H1 (cell line): Measurements from ENCODE around the gene IRGQ. TPM values are rescaled to one million over a fixed set of nuclear protein-coding genes. Genes with fewer than 3 reads are reported as not detected.
A peak's percentile ranks its signal among the peaks of the same experiment; 100 is the strongest.

Experiments
- CTCF ChIA-PET: fragments of 300-600 bp; sonication (Branson Sonifier 250); formaldehyde crosslinking; loops from one replicate; lab custom pipeline; 2021; ENCODE audit not compliant: partially characterized antibody; lab: Charles Lee
- POLR2A ChIA-PET: fragments of 300-600 bp; sonication (Branson Sonifier 250); formaldehyde crosslinking; loops from one replicate; lab custom pipeline; 2021; ENCODE audit warnings: inconsistent platforms; ENCODE audit not compliant: partially characterized antibody; lab: Charles Lee
- DNase-seq, 2 experiments: peaks; one replicate each; pipeline versions ENCODE4 v3.0.0 to v3.0.0-alpha.2; 2010 to 2022; ENCODE audit warnings: low spot score in 2 of 2, low read depth in 1 of 2, mixed read lengths in 1 of 2
- FAIRE-seq: peaks from 2 replicates; lab custom pipeline; 2011; peaks lifted over from hg19 to GRCh38; lab: Jason Lieb, UNC
- H2AFZ ChIP-seq: 2 replicates; pipeline ENCODE4 v1.8.1; 2012; ENCODE audit warnings: low read length, inconsistent platforms
- H2AK5ac ChIP-seq: 2 replicates; pipeline ENCODE4 v1.6.1; 2013; ENCODE audit warnings: low read depth, low read length
- H2BK120ac ChIP-seq: replicated peaks from 2 replicates; pipeline ENCODE3; 2013; ENCODE audit warnings: low read depth, low read length, inconsistent platforms
- H2BK12ac ChIP-seq: 2 replicates; pipeline ENCODE4 v1.6.1; 2013; ENCODE audit warnings: low read depth, low read length
- H2BK15ac ChIP-seq: 2 replicates; pipeline ENCODE4 v1.6.1; 2013; ENCODE audit warnings: low read length
- H2BK20ac ChIP-seq: 2 replicates; pipeline ENCODE4 v1.6.1; 2013; ENCODE audit warnings: low read length
- H2BK5ac ChIP-seq: 2 replicates; pipeline ENCODE4 v1.6.1; 2013; ENCODE audit warnings: low read depth, low read length
- H3K14ac ChIP-seq: 2 replicates; pipeline ENCODE4 v1.6.1; 2013; ENCODE audit warnings: inconsistent platforms; ENCODE audit not compliant: insufficient read length
- H3K18ac ChIP-seq: 2 replicates; pipeline ENCODE4 v1.6.1; 2013; ENCODE audit warnings: low read length; ENCODE audit errors: extremely low read depth
- H3K23ac ChIP-seq: 2 replicates; pipeline ENCODE4 v1.6.1; 2013; ENCODE audit warnings: inconsistent platforms; ENCODE audit not compliant: insufficient read length
- H3K23me2 ChIP-seq: 2 replicates; pipeline ENCODE4 v1.6.1; 2013; ENCODE audit warnings: low read depth, low read length
- H3K27ac ChIP-seq: 2 replicates; pipeline ENCODE4 v1.6.1; 2011; ENCODE audit warnings: low read depth, low read length, inconsistent platforms
- H3K27me3 ChIP-seq, 4 experiments: replicated peaks in 1 of 4; 1 replicate in 1 of 4; 2 replicates in 3 of 4; pipeline versions ENCODE4 v1.6.1 to v1.8.1; 2011 to 2013; ENCODE audit warnings: low read length in 3 of 4, mild to moderate bottlenecking in 3 of 4, inconsistent platforms in 2 of 4, mixed read lengths in 2 of 4, moderate library complexity in 1 of 4; ENCODE audit not compliant: control insufficient read depth in 3 of 4, insufficient read depth in 3 of 4; ENCODE audit errors: extremely low read depth in 1 of 4
- H3K36me3 ChIP-seq, 4 experiments: 2 replicates each; pipeline versions ENCODE4 v1.6.1 to v1.8.1; 2011 to 2013; ENCODE audit warnings: mild to moderate bottlenecking in 4 of 4, low read length in 3 of 4, moderate library complexity in 2 of 4, control low read depth in 1 of 4, inconsistent platforms in 1 of 4; ENCODE audit not compliant: insufficient read depth in 4 of 4, control insufficient read depth in 2 of 4
- H3K4ac ChIP-seq: replicated peaks from 2 replicates; pipeline ENCODE3; 2013; ENCODE audit warnings: low read length, low read depth, mixed read lengths, inconsistent platforms; ENCODE audit not compliant: insufficient read length
- H3K4me1 ChIP-seq, 4 experiments: replicated peaks in 1 of 4; 1 replicate in 1 of 4; 2 replicates in 3 of 4; pipeline versions ENCODE4 v1.6.1 to v1.8.1; 2011 to 2013; ENCODE audit warnings: low read length in 3 of 4, inconsistent platforms in 2 of 4, mixed read lengths in 1 of 4; ENCODE audit not compliant: insufficient read depth in 4 of 4, control insufficient read depth in 3 of 4
- H3K4me2 ChIP-seq, 2 experiments: 2 replicates each; pipeline versions ENCODE4 v1.6.1 to v1.8.1; 2011 to 2013; ENCODE audit warnings: low read depth in 2 of 2, low read length in 2 of 2, control low read depth in 1 of 2, inconsistent platforms in 1 of 2, mild to moderate bottlenecking in 1 of 2; ENCODE audit not compliant: insufficient read depth in 1 of 2
- H3K4me3 ChIP-seq, 4 experiments: fragments of 200-600, 300-600 bp in 1 of 4; sonication (generic), shearing (Covaris generic), sonication (Bioruptor Twin) in 1 of 4; 2 replicates each; pipeline versions ENCODE4 v1.5.1 to v1.8.1; 2011 to 2016; ENCODE audit warnings: low read length in 4 of 4, low read depth in 3 of 4, control low read depth in 2 of 4, inconsistent platforms in 2 of 4, mild to moderate bottlenecking in 2 of 4, mixed read lengths in 1 of 4, moderate library complexity in 1 of 4; ENCODE audit not compliant: insufficient read depth in 2 of 4; ENCODE audit errors: extremely low read depth in 1 of 4
- H3K56ac ChIP-seq: replicated peaks from 2 replicates; pipeline ENCODE3; 2013; ENCODE audit warnings: low read depth, mild to moderate bottlenecking, mixed read lengths, low read length, inconsistent platforms; ENCODE audit not compliant: insufficient read length
- H3K79me1 ChIP-seq: 2 replicates; pipeline ENCODE4 v1.6.1; 2013; ENCODE audit warnings: low read depth, low read length, control low read depth
- H3K79me2 ChIP-seq, 2 experiments: 2 replicates each; pipeline versions ENCODE4 v1.6.1 to v1.8.1; 2012 to 2013; ENCODE audit warnings: low read length in 2 of 2, mild to moderate bottlenecking in 2 of 2, inconsistent platforms in 1 of 2; ENCODE audit not compliant: insufficient read depth in 2 of 2, control insufficient read depth in 1 of 2
- H3K9ac ChIP-seq, 4 experiments: replicated peaks in 1 of 4; 1 replicate in 1 of 4; 2 replicates in 3 of 4; pipeline versions ENCODE4 v1.6.1 to v1.8.1; 2011 to 2013; ENCODE audit warnings: low read depth in 3 of 4, low read length in 3 of 4, control low read depth in 2 of 4, mild to moderate bottlenecking in 2 of 4, moderate library complexity in 2 of 4, inconsistent platforms in 1 of 4; ENCODE audit errors: extremely low read depth in 1 of 4
- H3K9me3 ChIP-seq, 2 experiments: 2 replicates each; pipeline versions ENCODE4 v1.6.1 to v1.8.1; 2012 to 2013; ENCODE audit warnings: mild to moderate bottlenecking in 2 of 2, moderate library complexity in 2 of 2, control low read depth in 1 of 2, inconsistent platforms in 1 of 2, low read depth in 1 of 2, low read length in 1 of 2, mixed read lengths in 1 of 2; ENCODE audit not compliant: insufficient read depth in 2 of 2
- H4K20me1 ChIP-seq, 2 experiments: replicated peaks in 1 of 2; 2 replicates each; pipeline versions ENCODE3 to v1.8.1; 2011 to 2013; ENCODE audit warnings: inconsistent platforms in 2 of 2, low read length in 2 of 2, mild to moderate bottlenecking in 1 of 2; ENCODE audit not compliant: insufficient read depth in 2 of 2, control insufficient read depth in 1 of 2
- H4K5ac ChIP-seq: 2 replicates; pipeline ENCODE4 v1.6.1; 2013; ENCODE audit warnings: low read length, low read depth, mixed read lengths, inconsistent platforms; ENCODE audit not compliant: insufficient read length
- H4K8ac ChIP-seq: 2 replicates; pipeline ENCODE4 v1.8.0; 2013; ENCODE audit warnings: mild to moderate bottlenecking, moderate library complexity, low read length, inconsistent platforms; ENCODE audit not compliant: insufficient read depth; ENCODE audit errors: extremely low read depth
- H4K91ac ChIP-seq: replicated peaks from 2 replicates; pipeline ENCODE3; 2013; ENCODE audit warnings: low read length, mixed read lengths, inconsistent platforms; ENCODE audit not compliant: insufficient read length
- CREB1 ChIP-seq: IDR thresholded peaks from 2 replicates; pipeline ENCODE4 v1.6.1; 2012; ENCODE audit warnings: inconsistent platforms
- EGR1 ChIP-seq: IDR thresholded peaks from 2 replicates; pipeline ENCODE4 v1.6.1; 2011; ENCODE audit warnings: low read depth, low read length, borderline replicate concordance
- JUN ChIP-seq: IDR thresholded peaks from 2 replicates; pipeline ENCODE4 v1.6.1; 2011; ENCODE audit warnings: low read depth, mild to moderate bottlenecking, improper control_type of control experiment, low read length
- KDM5A ChIP-seq: fragments of 200-600 bp; IDR thresholded peaks from 2 replicates; pipeline ENCODE4 v1.7.1; 2012; ENCODE audit warnings: mild to moderate bottlenecking, low read length, inconsistent platforms, mixed read lengths
- RNF2 ChIP-seq: fragments of 200-900, 300-1000 bp; sonication (generic); IDR thresholded peaks from 2 replicates; pipeline ENCODE4 v1.7.1; 2016; ENCODE audit warnings: borderline replicate concordance, low read depth, mild to moderate bottlenecking, antibody characterized with exemption, low read length; ENCODE audit not compliant: poor library complexity, severe bottlenecking; ENCODE audit errors: missing control alignments
- SP1 ChIP-seq: IDR thresholded peaks from 2 replicates; pipeline ENCODE4 v1.6.1; 2011; ENCODE audit warnings: low read depth, low read length
- SP2 ChIP-seq: IDR thresholded peaks from 2 replicates; pipeline ENCODE4 v1.6.1; 2012; ENCODE audit warnings: mild to moderate bottlenecking, low read length, inconsistent platforms
- YY1 ChIP-seq: IDR thresholded peaks from 2 replicates; pipeline ENCODE4 v1.6.1; 2011; ENCODE audit warnings: low read depth, mild to moderate bottlenecking, low read length
- WGBS, 2 experiments: shearing (Covaris generic) in 1 of 2; methylation state at CpG; one replicate each; pipeline versions ENCODE4 v1.1.6 to v1.1.7; 2013 to 2015; ENCODE audit warnings: low lambda C conversion rate in 2 of 2, mixed read lengths in 2 of 2, inconsistent platforms in 1 of 2, low coverage in 1 of 2, missing lambda C conversion rate in 1 of 2; ENCODE audit not compliant: insufficient replicate concordance in 2 of 2, insufficient coverage in 1 of 2, insufficient read length in 1 of 2; ENCODE audit errors: extremely low coverage in 1 of 2, missing lambda C conversion rate in 1 of 2; 5-methylcytosine and 5-hydroxymethylcytosine counted together
- polyA plus RNA-seq, 7 experiments: library from polyadenylated mRNA; depleted of rRNA in 3 of 7; stranded (reverse) in 5 of 7; unstranded in 2 of 7; fragments of >200 nt in 5 of 7; fragments of 200-250 nt in 2 of 7; gene quantifications; 1 replicate in 5 of 7; 2 replicates in 1 of 7; 4 replicates in 1 of 7; pipeline versions ENCODE4 v1.2.1 to v1.2.3, GENCODE V29; 2011 to 2013; ENCODE audit warnings: missing spikeins in 2 of 7, mixed read lengths in 2 of 7
- total RNA-seq: library from RNA; stranded (reverse); fragmentation: NEBNext Ultra II Directional; extraction: Animal tissue kit (Norgen Biotek cat#: 25700); gene quantifications from 2 replicates; pipeline ENCODE4 v1.2.1, GENCODE V29; 2021
- TF ChIP-seq, protein P1 (sequence below): IDR thresholded peaks from 2 replicates; pipeline ENCODE4 v1.6.1; 2012; ENCODE audit warnings: low read length, inconsistent platforms

Gene IRGQ
- total and polyA plus RNA-seq, 2 of the 8 experiments (the other 6 are each of a cell fraction or from before 2014, with no cell fraction given), result 16.0 to 42.9 TPM

DNA sequence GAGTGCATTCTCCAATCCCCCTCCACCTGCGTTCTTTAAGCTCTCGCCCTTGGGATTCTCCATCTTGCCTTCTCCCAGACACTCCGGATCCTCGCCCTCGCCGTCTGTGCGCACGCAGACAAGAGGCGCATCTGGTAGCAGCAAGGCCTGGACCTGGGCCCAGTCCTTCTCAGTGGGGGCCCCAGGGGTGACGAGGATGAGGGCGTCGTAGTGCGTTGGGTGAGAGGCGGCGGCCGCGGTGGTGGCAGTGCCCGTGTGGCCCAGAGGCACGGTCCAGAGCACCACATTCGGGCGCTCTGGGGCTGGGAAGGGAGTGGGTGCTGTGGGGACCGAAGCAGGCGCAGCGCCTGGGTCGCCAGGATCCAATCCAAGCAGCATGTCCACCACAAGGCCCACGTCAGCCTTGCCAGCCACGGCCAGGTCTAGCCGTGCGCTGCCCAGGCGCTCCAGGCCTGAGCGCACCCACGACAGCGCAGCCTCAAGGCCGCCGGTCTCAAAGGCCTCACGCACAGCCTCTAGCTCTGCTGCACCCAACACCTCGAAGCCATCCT, 3.1 kb downstream of the IRGQ start:
- WGBS, 2 experiments, result 94% methylated on average over 33 of the region's 37 CpGs; no CpG with 5 or more reads in 1 of the 2 experiments

More for the DNA sequence above, 3.1 kb downstream of the IRGQ start:
- no peak for TF ChIP-seq EGR1
- TF ChIP-seq RNF2, result no peak
- TF ChIP-seq CREB1, result no peak
- TF ChIP-seq KDM5A, result no peak
- TF ChIP-seq SP1, result no peak
- TF ChIP-seq, protein P1, sequence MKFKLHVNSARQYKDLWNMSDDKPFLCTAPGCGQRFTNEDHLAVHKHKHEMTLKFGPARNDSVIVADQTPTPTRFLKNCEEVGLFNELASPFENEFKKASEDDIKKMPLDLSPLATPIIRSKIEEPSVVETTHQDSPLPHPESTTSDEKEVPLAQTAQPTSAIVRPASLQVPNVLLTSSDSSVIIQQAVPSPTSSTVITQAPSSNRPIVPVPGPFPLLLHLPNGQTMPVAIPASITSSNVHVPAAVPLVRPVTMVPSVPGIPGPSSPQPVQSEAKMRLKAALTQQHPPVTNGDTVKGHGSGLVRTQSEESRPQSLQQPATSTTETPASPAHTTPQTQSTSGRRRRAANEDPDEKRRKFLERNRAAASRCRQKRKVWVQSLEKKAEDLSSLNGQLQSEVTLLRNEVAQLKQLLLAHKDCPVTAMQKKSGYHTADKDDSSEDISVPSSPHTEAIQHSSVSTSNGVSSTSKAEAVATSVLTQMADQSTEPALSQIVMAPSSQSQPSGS, result no peak
- no peak for TF ChIP-seq SP2
- TF ChIP-seq JUN, result no peak
- no peak for TF ChIP-seq YY1
- no peak overlapping the region for H2BK12ac ChIP-seq
- peaks cover 5 to 13% of the 10 kb centered on the region in 2 experiments for H3K79me2 ChIP-seq
- no peak overlapping the region for H3K4ac ChIP-seq
- H4K91ac ChIP-seq, result no peak overlapping the region
- H2BK120ac ChIP-seq, result no peak overlapping the region
- no peak overlapping the region for H3K4me2 ChIP-seq
- H3K14ac ChIP-seq, result no peak overlapping the region
- peaks cover 3 to 21% (median 8%) of the 10 kb centered on the region in 4 experiments; a peak in 5 of 8 replicates for H3K36me3 ChIP-seq
- H2BK5ac ChIP-seq, result 0 out of 2 replicates have a peak overlapping the region, but pooled peaks have one; percentile 71
- ChIA-PET CTCF (interaction anchor here (0.7 to 6.5 kb wide), 10 partner anchors 18 to 70 kb away, joined by 3 to 92 read pairs (median 21); partner anchors contain the start of genes PINLYP, XRCC1 and ZNF575), POLR2A (interaction anchor here (1.0 to 3.3 kb wide), 3 partner anchors 12 to 59 kb away, joined by 3 to 22 read pairs (median 8); partner anchors contain the start of gene ZNF575)
- H2BK15ac ChIP-seq, result no peak overlapping the region
- no peak for DNase-seq
- H4K20me1 ChIP-seq, result peaks cover 4 to 7% of the 10 kb centered on the region in 2 experiments
- H3K23ac ChIP-seq, result no peak overlapping the region
- H4K8ac ChIP-seq, result no peak overlapping the region
- H3K9me3 ChIP-seq, result no peaks in the 10 kb centered on the region
- no peak for FAIRE-seq
- no peaks in the 10 kb centered on the region for H3K27me3 ChIP-seq
- peaks cover 2 to 6% (median 3%) of the 10 kb centered on the region in 4 experiments; a peak in 6 of 7 replicates for H3K4me1 ChIP-seq
- H2BK20ac ChIP-seq, result no peak overlapping the region
- H2AFZ ChIP-seq, result no peak overlapping the region
- H3K4me3 ChIP-seq, result no peak overlapping the region
- H4K5ac ChIP-seq, result no peak overlapping the region
- H3K56ac ChIP-seq, result no peak overlapping the region
- H3K23me2 ChIP-seq, result peaks cover 16% of the 10 kb centered on the region; the same call in 1 of the 2 replicates
- H3K18ac ChIP-seq, result no peak overlapping the region
- H3K27ac ChIP-seq, result no peak overlapping the region
- peaks cover 6% of the 10 kb centered on the region for H3K79me1 ChIP-seq
- no peak overlapping the region for H2AK5ac ChIP-seq
- no peak overlapping the region for H3K9ac ChIP-seq
